GM11168 (cell line): ENCODE data around the gene SLC29A4.
"Not testable (repeated sequence)": the region's sequence is repeated elsewhere in the genome, so short reads cannot be mapped to it uniquely, and the experiment has no call there.

ENCODE experiments used
- in situ Hi-C: fragments of 300-500 bp; cut with MboI; formaldehyde crosslinking; loops from one replicate; pipeline ENCODE4 v1.12.0; 2022; ENCODE audit warnings: low sequenced_read_pairs; ENCODE audit not compliant: unreplicated experiment

Gene SLC29A4

DNA sequence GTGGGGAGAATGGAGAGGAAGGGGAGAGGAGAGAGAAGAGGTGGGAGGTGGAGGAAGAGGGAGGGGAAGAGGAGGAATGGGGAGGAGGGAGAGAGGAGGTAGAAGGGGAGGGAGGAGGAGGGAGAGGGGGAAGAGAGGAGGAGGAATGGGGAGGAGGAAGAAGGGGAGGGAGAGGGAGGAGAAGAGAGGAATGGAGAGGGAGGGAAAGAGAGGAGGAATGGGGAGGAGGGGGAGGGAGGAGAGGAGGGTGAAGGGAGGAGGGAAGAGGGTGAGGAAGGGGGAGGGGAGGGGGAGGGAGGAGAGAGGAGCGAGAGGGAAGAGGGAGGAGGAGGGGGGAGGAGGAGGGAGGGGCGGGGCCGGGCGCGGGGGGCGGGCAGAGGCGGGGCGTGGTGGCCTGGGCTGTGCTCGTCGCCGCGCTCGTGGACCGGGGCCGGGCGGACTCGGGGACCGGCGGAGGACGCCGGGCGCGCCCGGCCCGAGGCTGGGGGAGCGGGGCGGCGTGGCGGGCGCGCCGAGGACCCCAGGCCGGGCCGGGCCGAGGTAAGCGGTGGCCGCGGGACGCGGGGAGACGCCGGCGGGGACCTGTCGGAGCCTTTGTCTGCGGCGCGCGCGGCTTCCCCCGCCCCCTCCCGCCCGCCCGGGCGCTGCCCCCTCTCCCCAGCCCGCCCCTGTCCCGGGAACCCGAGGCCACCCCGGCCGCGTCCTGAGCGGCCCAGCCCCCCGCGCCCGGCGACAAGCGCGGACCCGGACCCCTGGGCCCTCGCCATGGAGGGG is at the start of gene SLC29A4:
TSS of gene SLC29A4 (plus strand) at position 401 of the 774 bp plus-strand sequence. CDS start 4,874 bp downstream, outside the sequence.
- in situ Hi-C loops, result no loop called here

- in situ Hi-C loops, result loop anchor here (10.0 kb wide), 1 partner anchor 230 kb away; no protein-coding TSS in a partner anchor
Observed at GRCh38 chr7:5234852-5235831, 47.6 kb upstream of the SLC29A4 start.

DNA sequence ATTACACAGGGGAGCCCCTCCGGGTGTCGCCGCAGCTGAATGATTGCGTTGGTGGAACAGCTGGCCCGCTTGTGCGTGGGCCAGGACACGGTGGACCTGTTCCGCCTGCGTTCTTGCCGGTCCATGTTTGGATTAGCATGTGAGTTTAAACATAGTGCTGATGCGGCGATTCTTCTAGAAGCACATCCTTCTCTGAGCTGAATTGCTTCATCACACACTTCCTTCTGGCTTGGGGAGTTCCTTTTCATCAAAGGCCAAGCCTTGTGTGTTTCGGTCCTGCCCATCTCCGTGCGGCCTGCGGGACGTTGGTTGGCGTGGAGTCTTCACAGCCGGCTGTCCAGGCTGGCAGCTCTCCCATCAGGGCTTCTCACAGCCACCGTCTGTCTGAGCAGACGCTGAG is 45.5 kb upstream of the SLC29A4 start:
- in situ Hi-C loops, result loop anchor here (10.0 kb wide), 1 partner anchor 228 kb away; no protein-coding TSS in a partner anchor

GRCh38 chr7:5238500-5238899 is 44.2 kb upstream of the SLC29A4 start:
- in situ Hi-C loops, result loop anchor here (10.0 kb wide), 1 partner anchor 226 kb away; no protein-coding TSS in a partner anchor

DNA sequence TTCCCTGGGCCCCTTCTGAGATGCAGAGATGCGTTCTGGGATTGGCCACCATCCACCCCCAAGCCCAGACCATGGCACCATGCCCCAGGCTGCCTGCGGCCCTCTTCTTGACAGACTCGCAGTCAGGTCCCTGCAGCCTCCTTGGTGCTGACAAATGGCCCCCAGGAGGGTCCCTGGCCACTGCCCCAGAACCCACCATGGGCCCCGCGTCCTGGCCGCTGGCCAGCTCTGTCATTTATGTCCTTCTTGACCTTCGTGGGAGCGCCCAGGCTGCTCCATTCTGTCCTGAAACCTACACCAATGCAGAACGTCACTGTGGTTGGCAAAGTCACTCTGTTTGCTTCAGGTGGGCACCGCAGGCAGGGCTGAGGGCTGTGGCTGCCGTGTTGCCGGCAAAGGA is 39.5 kb upstream of the SLC29A4 start:
- in situ Hi-C loops, result no loop called here

DNA sequence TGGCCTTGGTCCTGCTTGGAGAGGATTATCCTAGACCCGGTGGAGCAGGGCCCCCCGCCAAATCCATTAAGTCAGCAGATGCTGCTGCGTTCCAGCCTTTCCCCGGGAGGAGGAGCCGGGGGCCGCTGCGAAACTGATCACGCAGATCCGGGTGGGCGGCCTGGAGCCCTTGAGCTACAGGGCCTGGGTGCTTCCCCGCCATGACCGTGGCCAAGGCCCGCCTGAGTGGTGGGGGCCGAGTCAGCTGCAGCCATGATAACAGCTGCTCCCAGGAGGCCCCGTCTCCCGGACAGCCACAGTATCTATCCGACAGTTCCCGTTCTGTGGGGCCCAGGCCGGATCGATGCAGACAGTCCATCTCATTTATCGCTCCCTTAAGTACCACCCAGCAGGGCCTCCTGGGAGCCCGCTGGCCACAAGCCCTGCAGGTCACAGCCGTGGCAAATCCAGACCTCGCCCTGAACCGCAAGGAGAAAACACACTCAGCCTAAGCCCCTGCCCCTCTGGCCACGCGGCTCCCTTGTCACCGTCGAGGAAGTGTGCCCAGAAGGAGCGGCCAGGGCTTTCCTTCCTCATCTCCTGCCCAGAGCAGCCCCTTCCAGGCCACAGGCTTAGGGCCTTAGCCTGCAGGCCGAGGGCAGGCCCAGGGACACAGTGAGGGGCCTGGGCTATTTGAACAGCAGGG is 34.4 kb upstream of the SLC29A4 start:
- in situ Hi-C loops, result no loop called here

DNA sequence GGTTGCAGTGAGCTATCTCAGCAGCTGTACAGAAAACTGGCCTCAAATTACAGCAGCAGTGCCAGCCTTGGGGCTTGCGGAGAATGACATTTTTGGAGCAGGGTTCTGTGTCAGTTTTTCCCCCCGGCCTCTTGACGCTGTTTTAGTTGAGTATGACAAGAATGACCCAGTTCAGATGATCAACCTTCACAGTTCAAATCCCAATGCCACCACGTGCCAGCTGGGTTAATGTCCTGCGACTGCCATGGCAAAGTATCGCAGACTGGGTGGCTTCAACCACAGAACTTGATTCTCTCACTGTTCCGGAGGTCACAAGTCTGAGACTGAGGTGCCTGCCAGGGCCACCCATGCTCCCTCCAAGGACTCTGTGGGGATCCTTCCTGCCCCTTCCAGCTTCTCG is 32.0 kb upstream of the SLC29A4 start:
- in situ Hi-C loops, result not testable (repeated sequence)

GRCh38 chr7:5253529-5253928 is 29.2 kb upstream of the SLC29A4 start:
- in situ Hi-C loops, result not testable (repeated sequence)

DNA sequence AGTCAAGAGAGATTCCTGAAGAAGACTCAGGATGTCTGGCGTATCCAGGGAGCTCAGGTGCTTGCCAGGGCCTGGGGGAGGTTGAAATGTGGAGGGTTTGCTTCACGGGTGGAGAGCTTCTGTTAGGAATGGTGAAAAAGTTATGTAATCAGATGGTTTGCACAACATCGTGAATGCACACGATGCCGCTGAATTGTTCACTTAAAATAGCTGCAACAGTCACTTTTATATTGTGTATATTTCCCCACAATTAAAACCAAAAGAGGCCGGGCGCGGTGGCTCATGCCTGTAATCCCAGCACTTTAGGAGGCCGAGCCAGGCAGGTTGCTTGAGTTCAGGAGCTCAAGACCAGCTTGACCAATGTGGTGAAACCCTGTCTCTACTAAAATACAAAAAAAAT is 28.4 kb upstream of the SLC29A4 start:
- in situ Hi-C loops, result not testable (repeated sequence)

DNA sequence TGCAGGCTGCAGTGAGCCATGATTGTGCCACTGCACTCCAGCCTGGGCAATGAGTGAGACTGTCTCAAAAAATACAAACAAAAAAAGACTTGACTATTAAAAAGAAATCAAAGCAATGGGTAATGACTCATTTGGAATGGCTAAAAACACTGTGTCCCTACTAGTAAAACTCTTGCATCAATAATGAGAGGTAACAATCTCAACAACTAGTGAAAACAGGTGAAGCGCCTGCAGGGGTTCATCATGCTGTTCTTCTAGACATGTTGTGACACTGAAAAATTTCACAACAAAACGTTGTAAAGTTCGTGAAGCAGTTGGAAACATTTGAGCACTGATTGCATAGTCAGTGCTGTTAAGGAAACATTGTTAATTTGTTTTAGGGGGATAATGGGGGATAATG is 26.9 kb upstream of the SLC29A4 start:
- in situ Hi-C loops, result no loop called here

DNA sequence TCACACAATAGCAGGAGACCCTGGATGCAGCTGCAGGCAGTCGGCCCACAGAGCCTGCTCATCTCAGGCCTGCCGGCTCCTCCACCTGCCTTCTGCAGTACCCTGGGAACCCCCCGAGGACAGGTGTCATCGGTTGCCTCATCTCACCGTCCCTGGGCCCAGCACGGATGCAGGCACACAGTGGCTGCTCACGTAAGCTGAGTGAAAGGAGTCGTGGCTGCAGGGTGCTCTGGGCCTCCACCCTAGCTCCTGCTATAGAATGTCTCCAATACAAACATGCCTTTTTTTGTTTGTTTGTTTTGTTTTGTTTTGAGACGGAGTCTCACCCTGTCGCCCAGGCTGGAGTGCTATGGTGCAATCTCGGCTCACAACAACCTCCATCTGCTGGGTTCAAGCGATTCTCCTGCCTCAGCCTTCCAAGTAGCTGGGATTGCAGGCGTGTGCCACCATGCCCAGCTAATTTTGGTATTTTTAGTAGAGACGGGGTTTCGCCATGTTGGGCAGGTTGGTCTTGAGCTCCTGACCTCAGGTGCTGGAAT is 22.1 kb upstream of the SLC29A4 start:
- in situ Hi-C loops, result not testable (repeated sequence)

DNA sequence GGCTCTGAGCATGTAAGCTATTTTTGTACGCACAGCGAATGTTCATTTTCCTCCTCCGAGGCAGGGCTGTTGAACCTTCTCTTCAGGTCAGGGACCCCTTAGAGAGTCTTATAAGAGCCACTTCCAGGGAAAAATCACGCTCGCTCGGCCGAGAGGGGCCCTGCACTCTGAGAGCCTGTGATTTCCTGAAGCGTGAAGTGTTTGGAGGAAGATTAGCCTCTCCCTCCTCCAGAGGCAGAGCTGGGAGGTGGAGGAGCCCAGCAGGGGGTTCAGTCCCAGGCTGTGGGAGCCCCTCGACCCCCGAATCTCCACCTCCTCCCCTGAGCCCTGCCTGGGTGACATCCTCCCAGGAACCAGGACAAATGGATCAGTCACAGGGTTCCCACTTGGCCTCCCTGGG is 19.7 kb upstream of the SLC29A4 start:
- in situ Hi-C loops, result not testable (repeated sequence)

- in situ Hi-C loops, result no loop called here
Observed at GRCh38 chr7:5265320-5266190, 17.2 kb upstream of the SLC29A4 start.

DNA sequence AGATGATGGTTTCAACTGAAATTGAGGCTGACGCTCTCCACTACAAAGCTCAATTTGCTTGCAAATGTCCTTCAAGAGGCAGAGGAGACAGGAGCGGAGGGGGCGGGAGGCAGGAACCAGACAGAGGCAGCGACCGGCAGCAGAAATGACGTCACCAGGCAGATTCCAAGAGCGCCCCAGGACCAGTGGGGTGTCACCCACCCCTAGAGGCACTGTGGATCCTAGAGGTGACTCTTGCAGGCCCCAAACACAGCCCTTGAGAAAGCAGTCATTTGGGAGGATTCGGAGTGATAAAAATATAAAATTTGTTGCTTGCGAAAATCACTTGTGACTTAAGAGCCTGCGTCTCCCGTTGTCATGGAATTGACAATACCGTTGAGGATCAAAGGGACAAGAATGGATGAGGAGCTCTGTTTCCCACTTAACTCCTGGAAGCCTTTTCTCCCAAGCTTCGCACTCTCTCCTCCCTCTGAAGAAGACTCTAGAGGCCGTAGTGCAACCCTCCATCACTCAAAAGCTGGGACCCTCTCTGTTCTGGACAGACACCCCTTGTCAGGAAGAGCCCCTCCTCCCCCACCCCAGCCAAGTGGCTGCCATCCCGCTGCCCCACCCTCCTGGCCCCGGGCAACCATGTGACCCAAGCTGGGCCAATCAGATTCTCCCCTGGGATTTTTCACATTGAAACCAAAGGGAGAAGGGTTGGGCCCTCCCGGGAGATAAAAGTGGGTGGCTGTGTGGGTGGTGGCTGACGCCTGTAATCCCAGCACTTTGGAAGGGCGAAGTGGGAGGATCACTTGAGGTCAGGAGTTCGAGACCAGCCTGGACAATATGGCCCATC is 16.3 kb upstream of the SLC29A4 start:
- in situ Hi-C loops, result no loop called here

- in situ Hi-C loops, result not testable (repeated sequence)
Observed at GRCh38 chr7:5267829-5268228, 14.9 kb upstream of the SLC29A4 start.

DNA sequence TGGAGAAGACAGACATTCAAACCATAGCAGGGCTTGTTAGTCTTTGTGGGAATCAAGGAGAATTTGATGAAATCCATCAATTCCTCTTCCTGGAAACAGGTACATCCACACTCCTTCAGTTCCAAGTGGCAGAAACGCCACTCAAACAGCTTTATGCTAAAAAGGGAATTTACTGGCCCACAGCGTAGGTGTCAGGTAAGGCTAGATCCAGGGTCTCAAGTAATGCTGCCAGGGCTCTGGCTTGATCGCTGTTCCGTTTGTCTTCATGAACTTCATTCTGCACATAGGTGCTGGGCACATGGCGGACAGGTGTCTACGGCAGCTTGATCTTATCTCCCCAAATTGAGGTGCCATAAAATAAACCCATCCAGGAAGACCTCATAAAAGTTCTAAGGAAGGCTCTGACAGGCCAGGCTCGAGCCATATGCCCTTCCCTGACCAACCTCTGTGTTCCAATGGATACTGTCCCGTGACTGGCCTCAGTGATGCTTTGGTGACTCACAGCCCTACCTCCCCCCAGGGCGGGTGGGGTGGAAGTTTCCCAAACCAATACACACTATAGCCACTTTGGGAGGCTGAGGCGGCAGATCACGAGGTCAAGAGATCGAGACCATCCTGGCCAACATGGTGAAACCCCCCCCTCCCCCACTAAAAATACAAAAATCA is 12.6 kb upstream of the SLC29A4 start:
- in situ Hi-C loops, result not testable (repeated sequence)

DNA sequence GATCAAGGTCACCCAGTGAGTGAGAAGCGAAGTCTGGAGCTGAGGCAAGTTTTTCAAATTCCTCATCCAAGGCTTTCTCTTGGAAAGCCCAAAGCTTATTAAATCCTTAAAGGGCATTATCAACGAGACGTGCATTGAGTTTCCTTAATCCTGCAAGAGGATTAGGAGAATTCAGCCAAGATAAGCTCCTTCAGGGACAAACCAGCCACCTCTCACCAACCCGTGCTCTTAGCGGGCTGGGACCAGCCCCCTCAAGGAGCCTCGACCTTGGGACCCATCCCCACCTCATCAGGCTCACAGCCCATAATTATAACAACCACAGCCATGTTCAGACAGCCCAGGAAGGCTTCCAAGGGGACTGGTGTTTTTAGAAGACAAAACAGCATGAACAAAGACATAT is 12.0 kb upstream of the SLC29A4 start:
- in situ Hi-C loops, result no loop called here
